Upper lobe of left lung (tissue), 6 donors: ENCODE data around the gene NSA2. TPM values are rescaled to one million over a fixed set of nuclear protein-coding genes. Genes with fewer than 3 reads are reported as not detected.

Experiments
- ATAC-seq, 2 donors: fragments of 200-7000 bp; cut with Tn5 transposase; one replicate each; pipeline ENCODE4 v1.9.1; 2022; ENCODE audit warnings: mild to moderate bottlenecking in 2 of 2, moderate library complexity in 2 of 2; ENCODE audit not compliant: low FRiP score in 2 of 2
- DNase-seq, 2 donors: peaks; one replicate each; pipeline ENCODE4 v3.0.0-alpha.2; 2019 to 2020
- H3K27ac ChIP-seq, 4 donors: fragments of 200-600 bp; sonication (generic); one replicate each; pipeline ENCODE4 v1.5.1; 2016 to 2019
- H3K27me3 ChIP-seq, 4 donors: fragments of 200-600 bp; sonication (generic); one replicate each; pipeline ENCODE4 v1.5.1; 2017 to 2019
- H3K36me3 ChIP-seq, 4 donors: fragments of 200-600 bp; sonication (generic); one replicate each; pipeline ENCODE4 v1.5.1; 2016 to 2019
- H3K4me1 ChIP-seq, 4 donors: fragments of 200-600 bp; sonication (generic); one replicate each; pipeline ENCODE4 v1.5.1; 2018 to 2019
- H3K4me3 ChIP-seq, 4 donors: fragments of 200-600 bp; sonication (generic); one replicate each; pipeline ENCODE4 v1.5.1; 2017 to 2019; ENCODE audit warnings: mild to moderate bottlenecking in 2 of 4, moderate library complexity in 1 of 4
- H3K9me3 ChIP-seq, 4 donors: fragments of 200-600 bp; sonication (generic); one replicate each; pipeline ENCODE4 v1.5.1; 2018 to 2019
- EP300 ChIP-seq, 4 donors: sonication (generic); formaldehyde crosslinking; IDR thresholded peaks; one replicate each; pipeline ENCODE4 v1.5.1; 2017; ENCODE audit warnings: antibody characterized with exemption in 4 of 4, control low read depth in 2 of 4
- POLR2A ChIP-seq, 4 donors: fragments of 450-650 bp; IDR thresholded peaks; one replicate each; pipeline ENCODE4 v1.5.1; 2016 to 2017; ENCODE audit warnings: antibody characterized with exemption in 4 of 4, mild to moderate bottlenecking in 2 of 4
- POLR2AphosphoS5 ChIP-seq, 2 donors: sonication (generic); formaldehyde crosslinking; IDR thresholded peaks; one replicate each; pipeline ENCODE4 v1.5.1; 2017; ENCODE audit warnings: antibody characterized with exemption in 2 of 2
- WGBS, 2 donors: methylation state at CpG; one replicate each; pipeline ENCODE4 v1.1.5; 2017 to 2018; 5-methylcytosine and 5-hydroxymethylcytosine counted together
- total RNA-seq, 6 donors: library from RNA; depleted of rRNA in 4 of 6; stranded (reverse); fragments of >200 nt in 4 of 6; gene quantifications; one replicate each; pipeline versions ENCODE4 v1.1.0 to v1.2.1, GENCODE V29; 2016 to 2021
- TF ChIP-seq, protein P1 (sequence below), 6 experiments: fragments of 450-650 bp in 4 of 6; fragments of 200-600 bp in 2 of 6; sonication (generic) in 2 of 6; IDR thresholded peaks; one replicate each; pipeline ENCODE4 v1.5.1; 2016 to 2019; ENCODE audit warnings: antibody characterized with exemption in 6 of 6
- donor health status: DM: no; HTN: no; CAD: no; lungs with moderate emphysema.
- donor health status: DM: no; HTN: yes; CAD: no; lungs with severe emphysema.

The NSA2 gene
- total RNA-seq, 6 donors from 2014 or later, result 38.2 to 77.0 (median 49.2) TPM

DNA sequence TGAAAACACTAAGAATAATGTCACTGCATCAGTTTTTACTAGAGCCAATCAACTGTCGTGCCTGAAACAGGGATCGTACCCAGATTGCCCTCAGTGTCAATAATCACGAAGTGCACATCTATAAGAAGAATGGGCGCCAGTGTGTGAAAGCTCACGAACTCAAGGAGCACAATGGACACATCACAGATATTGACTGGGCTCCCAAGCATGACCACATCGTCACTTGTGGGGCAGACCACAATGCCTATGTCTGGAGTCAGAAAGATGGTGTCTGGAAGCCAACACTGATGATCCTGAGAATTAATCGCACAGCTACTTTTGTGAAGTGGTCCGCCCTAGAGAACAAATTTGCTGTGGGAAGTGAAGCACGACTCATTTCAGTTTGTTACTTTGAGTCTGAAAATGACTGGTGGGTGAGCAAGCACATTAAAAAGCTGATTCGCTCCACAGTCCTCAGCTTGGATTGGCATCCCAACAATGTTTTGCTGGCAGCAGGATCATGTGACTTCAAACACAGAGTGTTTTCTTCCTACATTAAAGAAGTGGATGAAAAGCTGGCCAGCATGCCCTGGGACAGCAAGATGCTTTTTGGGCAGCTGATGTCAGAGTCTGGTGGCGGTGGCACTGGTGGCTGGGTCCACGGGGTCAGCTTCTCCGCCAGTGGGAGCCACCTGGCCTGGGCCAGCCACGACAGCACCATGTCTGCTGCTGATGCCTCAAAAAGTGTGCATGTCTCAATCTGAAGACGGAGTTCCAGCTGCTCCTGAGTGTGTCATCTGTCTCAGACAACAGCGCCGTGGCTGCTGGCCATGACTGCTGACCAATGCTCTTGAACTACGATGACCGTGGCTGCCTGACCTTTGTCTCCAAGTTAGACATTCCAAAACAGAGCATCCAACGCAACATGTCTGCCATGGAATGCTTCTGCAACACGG lies 32.2 kb downstream of the NSA2 start:
- Histone ChIP-seq H3K27me3 (no peaks in the 10 kb centered on the region), H3K4me1 (no peaks in the 10 kb centered on the region), H3K36me3 (no peaks in the 10 kb centered on the region), H3K27ac (no peak overlapping the region), H3K9me3 (no peaks in the 10 kb centered on the region), H3K4me3 (no peak overlapping the region)
- 90 to 94% methylated on average over 18 to 21 of the region's 21 CpGs for WGBS, 2 donors
- TF ChIP-seq EP300 (IDR thresholded peaks at IDR 0.05) (no peak), POLR2A (IDR thresholded peaks at IDR 0.05) (no peak), POLR2AphosphoS5 (IDR thresholded peaks at IDR 0.05) (no peak)
- TF ChIP-seq, protein P1, sequence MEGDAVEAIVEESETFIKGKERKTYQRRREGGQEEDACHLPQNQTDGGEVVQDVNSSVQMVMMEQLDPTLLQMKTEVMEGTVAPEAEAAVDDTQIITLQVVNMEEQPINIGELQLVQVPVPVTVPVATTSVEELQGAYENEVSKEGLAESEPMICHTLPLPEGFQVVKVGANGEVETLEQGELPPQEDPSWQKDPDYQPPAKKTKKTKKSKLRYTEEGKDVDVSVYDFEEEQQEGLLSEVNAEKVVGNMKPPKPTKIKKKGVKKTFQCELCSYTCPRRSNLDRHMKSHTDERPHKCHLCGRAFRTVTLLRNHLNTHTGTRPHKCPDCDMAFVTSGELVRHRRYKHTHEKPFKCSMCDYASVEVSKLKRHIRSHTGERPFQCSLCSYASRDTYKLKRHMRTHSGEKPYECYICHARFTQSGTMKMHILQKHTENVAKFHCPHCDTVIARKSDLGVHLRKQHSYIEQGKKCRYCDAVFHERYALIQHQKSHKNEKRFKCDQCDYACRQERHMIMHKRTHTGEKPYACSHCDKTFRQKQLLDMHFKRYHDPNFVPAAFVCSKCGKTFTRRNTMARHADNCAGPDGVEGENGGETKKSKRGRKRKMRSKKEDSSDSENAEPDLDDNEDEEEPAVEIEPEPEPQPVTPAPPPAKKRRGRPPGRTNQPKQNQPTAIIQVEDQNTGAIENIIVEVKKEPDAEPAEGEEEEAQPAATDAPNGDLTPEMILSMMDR (IDR thresholded peaks at IDR 0.05), result no peak
- ATAC-seq, result no peak
- DNase-seq, result peak in 1 of 2 donors; percentile 46

DNA sequence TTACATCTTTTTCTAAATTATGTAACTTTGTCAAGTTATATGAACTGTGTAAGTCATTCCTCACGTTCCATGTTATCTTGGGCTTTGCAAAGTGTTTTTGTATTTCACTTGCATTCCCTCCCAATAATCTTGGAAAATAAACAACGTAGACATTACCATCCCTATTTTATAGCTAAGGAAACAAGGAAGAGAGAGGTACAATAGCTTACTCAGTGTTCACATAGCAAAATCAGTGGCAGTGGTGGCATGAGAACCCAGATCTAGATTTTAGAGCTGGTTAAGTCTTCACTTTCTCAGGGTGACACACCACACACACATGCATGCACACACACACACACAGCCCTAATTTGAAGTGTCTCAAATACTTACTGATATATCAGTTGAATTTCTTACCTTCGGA lies 34.1 kb downstream of the NSA2 start:
- Histone ChIP-seq H3K36me3 (no peaks in the 10 kb centered on the region), H3K27ac (no peak overlapping the region), H3K4me3 (no peak overlapping the region), H3K27me3 (no peaks in the 10 kb centered on the region), H3K9me3 (no peaks in the 10 kb centered on the region), H3K4me1 (no peaks in the 10 kb centered on the region)
- TF ChIP-seq, protein P1 (IDR thresholded peaks at IDR 0.05), result no peak
- TF ChIP-seq EP300 (IDR thresholded peaks at IDR 0.05), result no peak
- TF ChIP-seq POLR2A (IDR thresholded peaks at IDR 0.05), result no peak
- no peak for TF ChIP-seq POLR2AphosphoS5 (IDR thresholded peaks at IDR 0.05)
- WGBS, 2 donors, result 78 to 90% methylated on average over 3 of the region's 3 CpGs
- DNase-seq, result no peak
- no peak for ATAC-seq

DNA sequence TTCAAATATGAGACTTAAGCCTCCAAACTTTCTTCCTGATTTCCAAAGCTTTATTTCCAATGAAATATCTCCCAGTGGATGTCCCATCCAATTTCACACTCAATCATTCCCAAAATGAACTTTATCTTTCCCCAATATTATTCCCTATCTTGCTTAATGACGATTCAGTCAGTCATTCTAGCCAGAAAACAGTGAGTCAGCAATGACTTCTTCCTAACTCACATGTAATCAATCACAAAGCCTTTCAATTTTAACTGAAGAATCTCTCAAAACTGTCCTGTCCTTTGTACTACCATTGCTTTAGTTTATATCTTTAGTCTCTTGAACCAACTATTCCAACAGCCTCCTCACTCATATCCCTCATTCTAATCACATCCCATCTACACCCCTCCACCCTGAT lies 34.9 kb downstream of the NSA2 start:
- Histone ChIP-seq H3K9me3 (no peaks in the 10 kb centered on the region), H3K4me1 (no peaks in the 10 kb centered on the region), H3K27ac (no peak overlapping the region), H3K27me3 (no peaks in the 10 kb centered on the region), H3K4me3 (no peak overlapping the region), H3K36me3 (no peaks in the 10 kb centered on the region)
- 42 to 43% methylated on average over 1 of the region's 1 CpG for WGBS, 2 donors
- ATAC-seq, result no peak
- no peak for DNase-seq
- TF ChIP-seq EP300 (IDR thresholded peaks at IDR 0.05), result no peak
- TF ChIP-seq POLR2AphosphoS5 (IDR thresholded peaks at IDR 0.05), result no peak
- TF ChIP-seq, protein P1 (IDR thresholded peaks at IDR 0.05), result no peak
- no peak for TF ChIP-seq POLR2A (IDR thresholded peaks at IDR 0.05)

DNA sequence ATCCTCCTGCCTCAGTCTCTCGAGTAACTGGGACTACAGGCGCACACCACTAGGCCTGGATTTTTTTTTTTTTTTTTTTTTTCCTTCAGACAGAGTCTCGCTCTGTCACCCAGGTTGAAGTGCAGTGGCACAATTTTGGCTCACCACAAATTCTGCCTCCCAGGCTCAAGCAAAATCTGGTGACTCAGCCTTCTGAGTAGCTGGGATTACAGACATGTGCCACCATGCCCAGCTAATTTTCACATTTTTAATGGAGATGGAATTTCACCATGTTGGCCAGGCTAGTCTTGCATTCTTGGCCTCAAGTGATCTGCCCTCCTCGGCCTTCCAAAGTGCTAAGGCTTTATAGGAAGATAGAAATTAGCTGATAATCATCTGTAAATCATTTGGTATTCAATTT lies 43.9 kb downstream of the NSA2 start:
- ATAC-seq, result no peak
- Histone ChIP-seq H3K9me3 (no peaks in the 10 kb centered on the region), H3K36me3 (no peaks in the 10 kb centered on the region), H3K4me3 (no peak overlapping the region), H3K27me3 (no peaks in the 10 kb centered on the region), H3K27ac (no peak overlapping the region), H3K4me1 (no peaks in the 10 kb centered on the region)
- WGBS, 2 donors, result 86 to 89% methylated on average over 4 of the region's 4 CpGs
- DNase-seq, result no peak
- TF ChIP-seq POLR2A (IDR thresholded peaks at IDR 0.05) (no peak), EP300 (IDR thresholded peaks at IDR 0.05) (no peak), POLR2AphosphoS5 (IDR thresholded peaks at IDR 0.05) (no peak)
- TF ChIP-seq, protein P1 (IDR thresholded peaks at IDR 0.05), result no peak
